Measurements from ENCODE around the gene SYT2. TPM values are rescaled to one million over a fixed set of nuclear protein-coding genes. Genes with fewer than 3 reads are reported as not detected.
"Not testable (repeated sequence)": the region's sequence is repeated elsewhere in the genome, so short reads cannot be mapped to it uniquely, and the experiment has no call there.

The SYT2 gene
- total RNA-seq, 1 experiment from 2014 or later = not detected

DNA sequence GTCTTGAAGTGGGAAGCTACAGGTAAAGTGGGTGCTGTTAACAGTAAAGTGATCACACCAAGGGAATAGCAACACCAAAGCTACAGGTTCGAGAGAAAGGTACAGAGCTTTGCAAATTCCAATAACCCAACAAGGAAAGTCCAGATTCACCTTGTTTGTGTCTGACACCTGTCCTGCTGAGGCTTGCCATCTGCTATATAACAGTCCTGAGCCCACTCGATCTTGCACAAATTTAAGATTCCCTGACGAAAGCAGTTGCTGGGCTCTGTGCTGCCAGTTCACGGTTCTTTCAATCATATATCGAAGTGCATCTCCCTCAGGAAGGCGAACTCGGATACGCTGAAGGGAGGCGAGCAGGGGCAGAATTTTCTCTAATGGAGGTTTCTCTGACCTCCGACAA lies 23.0 kb upstream of the SYT2 start:
- Mint-ChIP-seq H3K27me3 (ENCODE audit: unreplicated experiment) (no peaks in the 10 kb centered on the region), H3K4me3 (ENCODE audit: low read depth, unreplicated experiment) (no peak overlapping the region), H3K4me1 (ENCODE audit: low read depth, unreplicated experiment) (no peaks in the 10 kb centered on the region), H3K36me3 (ENCODE audit: insufficient read depth, unreplicated experiment) (peaks cover 65% of the 10 kb centered on the region), H3K9me3 (ENCODE audit: low read depth, unreplicated experiment) (no peaks in the 10 kb centered on the region), H3K27ac (ENCODE audit: unreplicated experiment) (no peak overlapping the region)
- no TSS peak for BruUV-seq (replicated peaks)
- TF ChIP-seq, protein P1, sequence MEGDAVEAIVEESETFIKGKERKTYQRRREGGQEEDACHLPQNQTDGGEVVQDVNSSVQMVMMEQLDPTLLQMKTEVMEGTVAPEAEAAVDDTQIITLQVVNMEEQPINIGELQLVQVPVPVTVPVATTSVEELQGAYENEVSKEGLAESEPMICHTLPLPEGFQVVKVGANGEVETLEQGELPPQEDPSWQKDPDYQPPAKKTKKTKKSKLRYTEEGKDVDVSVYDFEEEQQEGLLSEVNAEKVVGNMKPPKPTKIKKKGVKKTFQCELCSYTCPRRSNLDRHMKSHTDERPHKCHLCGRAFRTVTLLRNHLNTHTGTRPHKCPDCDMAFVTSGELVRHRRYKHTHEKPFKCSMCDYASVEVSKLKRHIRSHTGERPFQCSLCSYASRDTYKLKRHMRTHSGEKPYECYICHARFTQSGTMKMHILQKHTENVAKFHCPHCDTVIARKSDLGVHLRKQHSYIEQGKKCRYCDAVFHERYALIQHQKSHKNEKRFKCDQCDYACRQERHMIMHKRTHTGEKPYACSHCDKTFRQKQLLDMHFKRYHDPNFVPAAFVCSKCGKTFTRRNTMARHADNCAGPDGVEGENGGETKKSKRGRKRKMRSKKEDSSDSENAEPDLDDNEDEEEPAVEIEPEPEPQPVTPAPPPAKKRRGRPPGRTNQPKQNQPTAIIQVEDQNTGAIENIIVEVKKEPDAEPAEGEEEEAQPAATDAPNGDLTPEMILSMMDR (IDR thresholded peaks at IDR 0.05; ENCODE audit: unreplicated experiment) = no peak
- intact Hi-C loops (cut with micrococcal nuclease; ENCODE audit: unreplicated experiment) = no loop called here
- CTCF ChIA-PET = interaction anchor here (1.0 kb wide), 1 partner anchor 54 kb away, joined by 3 read pairs; no protein-coding TSS in a partner anchor
- DNase-seq = no peak

DNA sequence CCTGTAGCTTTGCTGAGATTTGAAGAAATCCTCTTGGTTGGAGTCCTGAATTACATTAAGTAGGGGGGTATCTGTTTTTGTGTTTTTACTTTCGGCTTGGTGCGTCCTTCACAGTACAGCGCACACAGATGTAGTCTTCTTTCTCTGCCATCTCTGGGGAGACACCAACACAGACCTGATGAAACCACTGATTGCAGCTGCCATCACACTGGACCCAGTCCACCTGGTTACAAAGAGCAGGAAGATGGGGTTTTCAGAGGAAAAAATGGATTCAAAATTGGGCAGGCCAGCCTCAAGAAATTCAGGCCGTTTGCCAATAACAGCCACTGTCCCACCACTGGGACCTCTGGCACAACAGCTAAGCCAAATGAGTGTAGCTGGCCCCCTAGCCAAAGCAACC lies 18.7 kb upstream of the SYT2 start:
- no peaks in the 10 kb centered on the region for H3K4me1 Mint-ChIP-seq (ENCODE audit: low read depth, unreplicated experiment)
- no TSS peak for BruUV-seq (replicated peaks)
- TF ChIP-seq, protein P1 (IDR thresholded peaks at IDR 0.05; ENCODE audit: unreplicated experiment) = no peak
- no peak overlapping the region for H3K4me3 Mint-ChIP-seq (ENCODE audit: low read depth, unreplicated experiment)
- no peaks in the 10 kb centered on the region for H3K9me3 Mint-ChIP-seq (ENCODE audit: low read depth, unreplicated experiment)
- intact Hi-C loops (cut with micrococcal nuclease; ENCODE audit: unreplicated experiment) = no loop called here
- CTCF ChIA-PET = interaction anchor here (0.6 to 1.0 kb wide), 2 partner anchors 9 to 336 kb away, joined by 3 to 4 read pairs; no protein-coding TSS in a partner anchor
- DNase-seq = no peak
- no peaks in the 10 kb centered on the region for H3K27me3 Mint-ChIP-seq (ENCODE audit: unreplicated experiment)
- H3K36me3 Mint-ChIP-seq (ENCODE audit: insufficient read depth, unreplicated experiment) = peaks cover 62% of the 10 kb centered on the region
- no peak overlapping the region for H3K27ac Mint-ChIP-seq (ENCODE audit: unreplicated experiment)

DNA sequence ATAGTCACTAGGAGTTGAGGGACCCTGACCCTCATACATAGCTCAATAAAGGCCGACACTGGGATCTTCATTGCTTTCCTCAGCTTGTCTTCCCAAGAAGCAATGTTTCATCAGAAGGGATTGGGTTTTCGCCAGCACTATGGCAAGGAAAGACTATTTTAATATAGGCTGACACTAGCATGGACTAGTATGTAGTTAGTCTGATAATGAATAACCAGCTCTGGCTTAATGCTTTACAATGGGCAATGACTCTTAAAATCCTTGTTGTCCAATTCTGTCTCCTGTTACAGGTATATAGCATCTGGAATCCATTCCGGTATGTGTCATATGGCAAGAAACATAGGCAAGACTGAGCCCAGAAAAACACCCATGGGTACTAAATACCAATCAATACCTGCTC lies 15.3 kb upstream of the SYT2 start:
- Mint-ChIP-seq H3K36me3 (ENCODE audit: insufficient read depth, unreplicated experiment) (peaks cover 48% of the 10 kb centered on the region), H3K27ac (ENCODE audit: unreplicated experiment) (no peak overlapping the region), H3K4me1 (ENCODE audit: low read depth, unreplicated experiment) (no peaks in the 10 kb centered on the region), H3K27me3 (ENCODE audit: unreplicated experiment) (no peaks in the 10 kb centered on the region), H3K4me3 (ENCODE audit: low read depth, unreplicated experiment) (no peak overlapping the region), H3K9me3 (ENCODE audit: low read depth, unreplicated experiment) (no peaks in the 10 kb centered on the region)
- intact Hi-C loops (cut with micrococcal nuclease; ENCODE audit: unreplicated experiment) = no loop called here
- TF ChIP-seq, protein P1 (IDR thresholded peaks at IDR 0.05; ENCODE audit: unreplicated experiment) = no peak
- CTCF ChIA-PET = no interaction called here
- no peak for DNase-seq
- no TSS peak for BruUV-seq (replicated peaks)

DNA sequence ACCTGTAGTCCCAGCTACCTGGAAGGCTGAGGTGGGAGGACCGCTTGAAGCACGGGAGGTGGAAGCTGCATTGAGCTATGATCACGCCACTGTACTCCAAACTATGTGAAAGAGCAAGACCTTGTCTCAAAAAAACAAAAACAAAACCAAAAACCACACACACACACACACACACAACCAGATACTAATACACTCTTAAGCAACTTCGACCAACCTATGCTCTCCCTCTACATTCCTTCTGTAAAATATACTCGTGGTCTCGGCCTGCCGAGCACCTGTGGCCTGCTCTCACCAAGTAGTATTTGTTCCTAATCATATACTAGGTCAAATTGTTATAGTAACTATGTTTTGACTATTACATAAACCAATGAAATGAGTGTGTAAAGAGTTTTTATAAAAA lies 13.5 kb upstream of the SYT2 start:
- BruUV-seq (replicated peaks) = TSS peak; percentile 13
- TF ChIP-seq, protein P1 (IDR thresholded peaks at IDR 0.05; ENCODE audit: unreplicated experiment) = no peak
- H3K27me3 Mint-ChIP-seq (ENCODE audit: unreplicated experiment) = no peaks in the 10 kb centered on the region
- CTCF ChIA-PET = no interaction called here
- H3K4me3 Mint-ChIP-seq (ENCODE audit: low read depth, unreplicated experiment) = no peak overlapping the region
- no peak for DNase-seq
- H3K9me3 Mint-ChIP-seq (ENCODE audit: low read depth, unreplicated experiment) = no peaks in the 10 kb centered on the region
- no peak overlapping the region for H3K27ac Mint-ChIP-seq (ENCODE audit: unreplicated experiment)
- H3K4me1 Mint-ChIP-seq (ENCODE audit: low read depth, unreplicated experiment) = no peaks in the 10 kb centered on the region
- intact Hi-C loops (cut with micrococcal nuclease; ENCODE audit: unreplicated experiment) = no loop called here
- H3K36me3 Mint-ChIP-seq (ENCODE audit: insufficient read depth, unreplicated experiment) = peaks cover 30% of the 10 kb centered on the region

DNA sequence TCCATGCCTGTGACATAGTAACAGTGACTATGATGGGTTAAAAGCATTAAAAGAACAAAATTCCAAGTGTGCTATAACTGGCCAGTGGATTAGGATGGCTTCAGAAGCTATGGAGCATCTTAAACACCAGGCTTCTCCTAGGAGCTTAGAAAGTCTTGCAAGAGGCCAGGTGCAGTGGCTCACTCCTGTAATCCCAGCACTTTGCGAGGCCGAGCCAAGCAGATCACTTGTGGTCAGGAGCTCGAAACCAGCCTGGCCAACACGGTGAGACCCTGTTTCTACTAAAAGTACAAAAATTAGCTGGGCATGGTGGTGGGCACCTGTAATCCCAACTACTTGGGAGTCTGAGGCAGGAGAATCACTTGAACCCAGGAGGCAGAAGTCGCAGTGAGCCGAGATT lies 12.8 kb upstream of the SYT2 start:
- intact Hi-C loops (cut with micrococcal nuclease; ENCODE audit: unreplicated experiment); H3K4me3 Mint-ChIP-seq (ENCODE audit: low read depth, unreplicated experiment); H3K27me3 Mint-ChIP-seq (ENCODE audit: unreplicated experiment); H3K4me1 Mint-ChIP-seq (ENCODE audit: low read depth, unreplicated experiment); CTCF ChIA-PET; H3K27ac Mint-ChIP-seq (ENCODE audit: unreplicated experiment); DNase-seq; H3K9me3 Mint-ChIP-seq (ENCODE audit: low read depth, unreplicated experiment); BruUV-seq (replicated peaks): not testable (repeated sequence)
- H3K36me3 Mint-ChIP-seq (ENCODE audit: insufficient read depth, unreplicated experiment) = peaks cover 24% of the 10 kb centered on the region

All from Calu3 (cell line).